Chondrocyte (in vitro differentiated cells): Measurements from ENCODE around the gene GAS7. TPM values are rescaled to one million over a fixed set of nuclear protein-coding genes. Genes with fewer than 3 reads are reported as not detected.

Experiments used
- DNase-seq: peaks from one replicate; pipeline ENCODE4 v3.0.0; 2021; ENCODE audit warnings: mixed read lengths, low spot score
- H3K27ac Mint-ChIP-seq: one replicate; pipeline ENCODE4 v1.8.0; 2021; ENCODE audit warnings: mild to moderate bottlenecking, moderate library complexity, mixed read lengths; ENCODE audit not compliant: unreplicated experiment
- H3K27me3 Mint-ChIP-seq: 2 replicates; pipeline ENCODE4 v1.8.0; 2021; ENCODE audit warnings: low read depth, mixed read lengths
- H3K36me3 Mint-ChIP-seq: 2 replicates; pipeline ENCODE4 v1.8.0; 2021; ENCODE audit warnings: low read depth, mixed read lengths
- H3K4me1 Mint-ChIP-seq: 2 replicates; pipeline ENCODE4 v1.8.0; 2021; ENCODE audit warnings: low read depth, mild to moderate bottlenecking, mixed read lengths
- H3K4me3 Mint-ChIP-seq: one replicate; pipeline ENCODE4 v1.8.0; 2021; ENCODE audit warnings: mild to moderate bottlenecking, moderate library complexity, mixed read lengths; ENCODE audit not compliant: unreplicated experiment
- H3K9me3 Mint-ChIP-seq: 2 replicates; pipeline ENCODE4 v1.8.0; 2021; ENCODE audit warnings: low read depth, mixed read lengths
- CTCF ChIP-seq: fragments of 200-600 bp; sonication (generic); IDR thresholded peaks from 2 replicates; pipeline ENCODE4 v1.5.0; 2021; ENCODE audit warnings: antibody characterized with exemption, mild to moderate bottlenecking, moderate library complexity
- total RNA-seq: library from RNA; stranded (reverse); gene quantifications from 3 replicates; pipeline ENCODE4 v1.2.1, GENCODE V29; 2021

The GAS7 gene
- total RNA-seq, 1 donor from 2014 or later, result 6.9 TPM

- Mint-ChIP-seq H3K27me3 (peaks cover 5% of the 10 kb centered on the region), H3K27ac (no peak overlapping the region), H3K4me1 (peaks cover 9% of the 10 kb centered on the region), H3K4me3 (no peak overlapping the region), H3K36me3 (no peaks in the 10 kb centered on the region), H3K9me3 (no peaks in the 10 kb centered on the region)
- no peak for DNase-seq
- no peak for TF ChIP-seq CTCF
These were observed 51.4 kb downstream of the GAS7 start for GRCh38 chr17:10147040-10147439.

GRCh38 chr17:10144982-10145381, 53.4 kb downstream of the GAS7 start:
- no peaks in the 10 kb centered on the region for H3K36me3 Mint-ChIP-seq
- TF ChIP-seq CTCF, result no peak
- H3K9me3 Mint-ChIP-seq, result no peaks in the 10 kb centered on the region
- DNase-seq, result no peak
- no peak overlapping the region for H3K4me3 Mint-ChIP-seq
- peaks cover 18% of the 10 kb centered on the region for H3K4me1 Mint-ChIP-seq
- H3K27me3 Mint-ChIP-seq, result peaks cover 5% of the 10 kb centered on the region
- H3K27ac Mint-ChIP-seq, result no peak overlapping the region

- Mint-ChIP-seq H3K9me3 (no peaks in the 10 kb centered on the region), H3K4me1 (peaks cover 13% of the 10 kb centered on the region), H3K36me3 (no peaks in the 10 kb centered on the region), H3K27ac (no peak overlapping the region), H3K27me3 (peaks cover 5% of the 10 kb centered on the region), H3K4me3 (no peak overlapping the region)
- TF ChIP-seq CTCF, result no peak
- DNase-seq, result no peak
These were observed 54.0 kb downstream of the GAS7 start for GRCh38 chr17:10144456-10144855.

- H3K4me1 Mint-ChIP-seq, result peaks cover 15% of the 10 kb centered on the region
- H3K36me3 Mint-ChIP-seq, result no peaks in the 10 kb centered on the region
- H3K27ac Mint-ChIP-seq, result no peak overlapping the region
These were observed 57.0 kb downstream of the GAS7 start for GRCh38 chr17:10141436-10141835.

GRCh38 chr17:10139577-10139976, 58.8 kb downstream of the GAS7 start:
- no peaks in the 10 kb centered on the region for H3K36me3 Mint-ChIP-seq
- H3K27me3 Mint-ChIP-seq, result no peaks in the 10 kb centered on the region
- no peaks in the 10 kb centered on the region for H3K9me3 Mint-ChIP-seq
- H3K27ac Mint-ChIP-seq, result no peak overlapping the region
- TF ChIP-seq CTCF, result no peak
- DNase-seq, result no peak
- peaks cover 27% of the 10 kb centered on the region for H3K4me1 Mint-ChIP-seq
- H3K4me3 Mint-ChIP-seq, result no peak overlapping the region

More at GRCh38 chr17:10141436-10141835, 57.0 kb downstream of the GAS7 start:
- DNase-seq, result no peak
- TF ChIP-seq CTCF, result no peak
- H3K9me3 Mint-ChIP-seq, result no peaks in the 10 kb centered on the region
- H3K27me3 Mint-ChIP-seq, result peaks cover 5% of the 10 kb centered on the region
- H3K4me3 Mint-ChIP-seq, result no peak overlapping the region
